CD4-positive, alpha-beta T cell treated with Interleukin-4 for 1 hour (primary cell): ENCODE data around the gene LAMTOR2.
A peak's percentile ranks its signal among the peaks of the same experiment; 100 is the strongest.
"Not testable (repeated sequence)": the region's sequence is repeated elsewhere in the genome, so short reads cannot be mapped to it uniquely, and the experiment has no call there.

ENCODE experiments used
- DNase-seq, 2 donors: peaks; one replicate each; pipeline ENCODE4 v3.0.0-alpha.2; 2020 to 2022

The LAMTOR2 gene

GRCh38 chr1:156054500-156055280 lies at the start of gene LAMTOR2:
Gene LAMTOR2 (plus strand): TSS chr1:156054782. CDS start chr1:156054890, 108 bp downstream.
- peak; percentile 94 to 96 for DNase-seq

- peak; percentile 16 to 58 for DNase-seq
Observed at GRCh38 chr1:156004843-156005584, 49.6 kb upstream of the LAMTOR2 start.

- DNase-seq: no peak
Observed at GRCh38 chr1:156006666-156007376, 47.8 kb upstream of the LAMTOR2 start.

GRCh38 chr1:156009404-156009803 lies 45.2 kb upstream of the LAMTOR2 start:
- DNase-seq: no peak

GRCh38 chr1:156012051-156012817 lies 42.3 kb upstream of the LAMTOR2 start:
- DNase-seq: no peak

- DNase-seq: no peak
Observed at GRCh38 chr1:156014829-156015228, 39.8 kb upstream of the LAMTOR2 start.

GRCh38 chr1:156019946-156020292 lies 34.7 kb upstream of the LAMTOR2 start:
- no peak for DNase-seq

GRCh38 chr1:156020293-156021092 lies 34.1 kb upstream of the LAMTOR2 start, which contains the start of gene SSR2:
Gene SSR2 (minus strand): TSS chr1:156020951. CDS start chr1:156020167, 784 bp downstream.
- peak; percentile 89 to 91 for DNase-seq

GRCh38 chr1:156021093-156021428 lies 33.5 kb upstream of the LAMTOR2 start:
- DNase-seq: no peak

- DNase-seq: no peak
Observed at GRCh38 chr1:156021954-156022353, 32.6 kb upstream of the LAMTOR2 start.

- no peak for DNase-seq
Observed at GRCh38 chr1:156024801-156025200, 29.8 kb upstream of the LAMTOR2 start.

- DNase-seq: peak; percentile 24 to 33
Observed at GRCh38 chr1:156025876-156026275, 28.7 kb upstream of the LAMTOR2 start.

- no peak for DNase-seq
Observed at GRCh38 chr1:156026588-156026987, 28.0 kb upstream of the LAMTOR2 start.

- no peak for DNase-seq
Observed at GRCh38 chr1:156033011-156033410, 21.6 kb upstream of the LAMTOR2 start.

- DNase-seq: not testable (repeated sequence)
Observed at GRCh38 chr1:156034991-156035390, 19.6 kb upstream of the LAMTOR2 start.

GRCh38 chr1:156042828-156043227 lies 11.8 kb upstream of the LAMTOR2 start:
- no peak for DNase-seq

- DNase-seq: no peak
Observed at GRCh38 chr1:156045076-156045475, 9.5 kb upstream of the LAMTOR2 start.

- DNase-seq: no peak
Observed at GRCh38 chr1:156048663-156049258, 5.8 kb upstream of the LAMTOR2 start.

- no peak for DNase-seq
Observed at GRCh38 chr1:156050376-156050775, 4.2 kb upstream of the LAMTOR2 start.

GRCh38 chr1:156051011-156051725 lies 3.4 kb upstream of the LAMTOR2 start:
- no peak for DNase-seq
